Prostate gland (tissue), 2 donors: ENCODE measurements around the gene KLHL40. TPM values are rescaled to one million over a fixed set of nuclear protein-coding genes. Genes with fewer than 3 reads are reported as not detected.
"Not testable (repeated sequence)": the region's sequence is repeated elsewhere in the genome, so short reads cannot be mapped to it uniquely, and the experiment has no call there.

Experiments
- DNase-seq: peaks from one replicate; pipeline ENCODE4 v3.0.0-alpha.2; 2019; ENCODE audit warnings: low spot score
- H3K27ac ChIP-seq, 2 donors: fragments of 200-600 bp; sonication (generic); 2 replicates each; pipeline ENCODE4 v1.5.1; 2017 to 2019
- H3K27me3 ChIP-seq: fragments of 200-600 bp; sonication (generic); replicated peaks from 2 replicates; pipeline ENCODE4 v1.5.1; 2019; ENCODE audit not compliant: insufficient read depth
- H3K36me3 ChIP-seq, 2 donors: fragments of 200-600 bp; sonication (generic); 1 replicate in 1 of 2; 2 replicates in 1 of 2; pipeline versions ENCODE4 v1.5.1 to v1.8.1; 2017 to 2019
- H3K4me1 ChIP-seq: fragments of 200-600 bp; sonication (generic); replicated peaks from 2 replicates; pipeline ENCODE4 v1.5.1; 2019
- H3K4me3 ChIP-seq, 2 donors: fragments of 200-600 bp; sonication (generic); 2 replicates each; pipeline ENCODE4 v1.5.1; 2017 to 2019
- H3K9me3 ChIP-seq: fragments of 200-600 bp; sonication (generic); 2 replicates; pipeline ENCODE4 v1.5.1; 2017
- CTCF ChIP-seq, 4 experiments: fragments of 200-600 bp in 2 of 4; fragments of 450-650 bp in 2 of 4; sonication (generic) in 2 of 4; IDR thresholded peaks; 1 replicate in 3 of 4; 2 replicates in 1 of 4; pipeline ENCODE4 v1.5.1; 2016 to 2019; ENCODE audit warnings: antibody characterized with exemption in 4 of 4, mild to moderate bottlenecking in 2 of 4, moderate library complexity in 2 of 4
- POLR2A ChIP-seq: fragments of 450-650 bp; IDR thresholded peaks from one replicate; pipeline ENCODE4 v1.6.1; 2016; ENCODE audit warnings: antibody characterized with exemption, mild to moderate bottlenecking
- POLR2AphosphoS5 ChIP-seq: sonication (generic); formaldehyde crosslinking; IDR thresholded peaks from one replicate; pipeline ENCODE4 v1.6.1; 2017; ENCODE audit warnings: antibody characterized with exemption
- WGBS: methylation state at CpG from one replicate; pipeline ENCODE4 v1.1.5; 2018; 5-methylcytosine and 5-hydroxymethylcytosine counted together
- intact Hi-C: fragments of 100-400 bp; cut with DNase I; formaldehyde crosslinking; loops from one replicate; pipeline ENCODE4 v1.14.2; 2022
- total RNA-seq, 2 donors: library from RNA; depleted of rRNA; stranded (reverse); fragments of >200 nt; gene quantifications; one replicate each; pipeline ENCODE4 v1.1.0, GENCODE V29; 2016

The KLHL40 gene
- total RNA-seq, 2 donors from 2014 or later, result 1.2 to 2.9 TPM

GRCh38 chr3:42720126-42720525 lies 34.8 kb downstream of the KLHL40 start:
- no peaks in the 10 kb centered on the region for H3K36me3 ChIP-seq
- no peak for TF ChIP-seq POLR2AphosphoS5
- TF ChIP-seq POLR2A, result no peak
- TF ChIP-seq CTCF (IDR thresholded peaks at IDR 0.05), result no peak
- no peaks in the 10 kb centered on the region for H3K9me3 ChIP-seq
- H3K4me3 ChIP-seq, result no peak overlapping the region
- no peak overlapping the region for H3K27ac ChIP-seq
- no peaks in the 10 kb centered on the region for H3K27me3 ChIP-seq
- intact Hi-C loops, result no loop called here
- H3K4me1 ChIP-seq, result no peaks in the 10 kb centered on the region
- no peak for DNase-seq
- WGBS, result 59% methylated on average over 4 of the region's 4 CpGs

GRCh38 chr3:42721690-42722089 lies 36.4 kb downstream of the KLHL40 start:
- Histone ChIP-seq H3K9me3 (no peaks in the 10 kb centered on the region), H3K4me3 (no peak overlapping the region), H3K4me1 (no peaks in the 10 kb centered on the region), H3K36me3 (no peaks in the 10 kb centered on the region), H3K27ac (no peak overlapping the region), H3K27me3 (no peaks in the 10 kb centered on the region)
- no peak for DNase-seq
- TF ChIP-seq POLR2AphosphoS5 (peak; percentile 5), POLR2A (no peak)
- WGBS, result 42% methylated on average over 1 of the region's 1 CpG
- intact Hi-C loops, result no loop called here

- DNase-seq, H3K4me1 ChIP-seq, H3K4me3 ChIP-seq, H3K9me3 ChIP-seq, intact Hi-C loops, H3K27me3 ChIP-seq, H3K27ac ChIP-seq, H3K36me3 ChIP-seq: not testable (repeated sequence)
- 90% methylated on average over 3 of the region's 3 CpGs for WGBS
These were observed 37.1 kb downstream of the KLHL40 start for GRCh38 chr3:42722442-42722841.

GRCh38 chr3:42723219-42723618 lies 37.9 kb downstream of the KLHL40 start:
- intact Hi-C loops, result no loop called here
- Histone ChIP-seq H3K4me1 (no peaks in the 10 kb centered on the region), H3K27ac (no peak overlapping the region), H3K9me3 (no peaks in the 10 kb centered on the region), H3K27me3 (no peaks in the 10 kb centered on the region), H3K36me3 (no peaks in the 10 kb centered on the region), H3K4me3 (no peak overlapping the region)
- TF ChIP-seq CTCF (IDR thresholded peaks at IDR 0.05) (no peak), POLR2A (no peak), POLR2AphosphoS5 (no peak)
- 97% methylated on average over 2 of the region's 2 CpGs for WGBS
- no peak for DNase-seq

GRCh38 chr3:42725454-42725853 lies 40.1 kb downstream of the KLHL40 start:
- H3K27me3 ChIP-seq, result no peaks in the 10 kb centered on the region
- H3K4me3 ChIP-seq, result no peak overlapping the region
- no peak for DNase-seq
- intact Hi-C loops, result no loop called here
- H3K36me3 ChIP-seq, result no peaks in the 10 kb centered on the region
- H3K27ac ChIP-seq, result no peak overlapping the region
- no peaks in the 10 kb centered on the region for H3K9me3 ChIP-seq
- 89% methylated on average over 2 of the region's 2 CpGs for WGBS
- H3K4me1 ChIP-seq, result no peaks in the 10 kb centered on the region
- TF ChIP-seq POLR2AphosphoS5 (no peak), POLR2A (no peak), CTCF (IDR thresholded peaks at IDR 0.05) (no peak)

- Histone ChIP-seq H3K27ac (no peak overlapping the region), H3K4me1 (no peaks in the 10 kb centered on the region)
- 53% methylated on average over 3 of the region's 3 CpGs for WGBS
These were observed 42.7 kb downstream of the KLHL40 start for GRCh38 chr3:42728056-42728455.

More at GRCh38 chr3:42728056-42728455, 42.7 kb downstream of the KLHL40 start:
- H3K27me3 ChIP-seq, result no peaks in the 10 kb centered on the region
- TF ChIP-seq POLR2AphosphoS5 (no peak), CTCF (IDR thresholded peaks at IDR 0.05) (no peak), POLR2A (no peak)
- intact Hi-C loops, result no loop called here
- H3K4me3 ChIP-seq, result no peak overlapping the region
- no peaks in the 10 kb centered on the region for H3K36me3 ChIP-seq
- no peak for DNase-seq
- no peaks in the 10 kb centered on the region for H3K9me3 ChIP-seq
